ENCODE results near the gene BRMS1L. TPM values are rescaled to one million over a fixed set of nuclear protein-coding genes. Genes with fewer than 3 reads are reported as not detected.

The BRMS1L gene
- total RNA-seq, 2 donors from 2014 or later: 9.0 to 9.4 TPM

- H3K9me3 ChIP-seq (ENCODE audit: control insufficient read depth, low read length): no peaks in the 10 kb centered on the region
- no peaks in the 10 kb centered on the region for H3K4me1 Mint-ChIP-seq
- no peaks in the 10 kb centered on the region for H3K27me3 Mint-ChIP-seq (ENCODE audit: insufficient read depth)
- H3K27me3 ChIP-seq (ENCODE audit: control insufficient read depth, insufficient read depth, low read length, poor library complexity, severe bottlenecking): no peaks in the 10 kb centered on the region
- H3K9ac ChIP-seq (ENCODE audit: extremely low read depth, low read length, poor library complexity, severe bottlenecking): no peak overlapping the region
- H3K4me3 Mint-ChIP-seq: no peak overlapping the region
- H3K4me3 ChIP-seq (ENCODE audit: low read length): no peak overlapping the region
- H3K27ac Mint-ChIP-seq: no peak overlapping the region
- TF ChIP-seq CTCF (conservative IDR thresholded peaks at IDR 0.05): peak; percentile 89
- H3K36me3 Mint-ChIP-seq (ENCODE audit: low read depth): no peaks in the 10 kb centered on the region
- DNase-seq: peak; percentile 59
- H3K9me3 Mint-ChIP-seq: no peaks in the 10 kb centered on the region
- WGBS, 2 experiments (ENCODE audit: insufficient coverage in 1 of 2, insufficient read length in 1 of 2): 55 to 69% methylated on average over 4 to 7 of the region's 7 CpGs
- no peak overlapping the region for H3K27ac ChIP-seq (ENCODE audit: low read depth, low read length)
- no peaks in the 10 kb centered on the region for H3K4me1 ChIP-seq (ENCODE audit: control insufficient read depth, insufficient read depth, low read length)
- H3K36me3 ChIP-seq (ENCODE audit: control insufficient read depth, insufficient read depth, low read length): no peaks in the 10 kb centered on the region
Measured at GRCh38 chr14:35883677-35884293, 57.6 kb downstream of the BRMS1L start.

GRCh38 chr14:35890308-35890707 lies 64.2 kb downstream of the BRMS1L start:
- no peaks in the 10 kb centered on the region for H3K36me3 Mint-ChIP-seq (ENCODE audit: low read depth)
- no peaks in the 10 kb centered on the region for H3K36me3 ChIP-seq (ENCODE audit: control insufficient read depth, insufficient read depth, low read length)
- peaks cover 8% of the 10 kb centered on the region for H3K9me3 ChIP-seq (ENCODE audit: control insufficient read depth, low read length)
- no peak overlapping the region for H3K9ac ChIP-seq (ENCODE audit: extremely low read depth, low read length, poor library complexity, severe bottlenecking)
- DNase-seq: no peak
- no peak overlapping the region for H3K4me3 ChIP-seq (ENCODE audit: low read length)
- no peak overlapping the region for H3K27ac ChIP-seq (ENCODE audit: low read depth, low read length)
- H3K27ac Mint-ChIP-seq: no peak overlapping the region
- no peak for TF ChIP-seq CTCF (conservative IDR thresholded peaks at IDR 0.05)
- peaks cover 2% of the 10 kb centered on the region for H3K27me3 Mint-ChIP-seq (ENCODE audit: insufficient read depth)
- peaks cover 6% of the 10 kb centered on the region for H3K9me3 Mint-ChIP-seq
- H3K4me1 ChIP-seq (ENCODE audit: control insufficient read depth, insufficient read depth, low read length): no peaks in the 10 kb centered on the region
- no peaks in the 10 kb centered on the region for H3K4me1 Mint-ChIP-seq
- no peaks in the 10 kb centered on the region for H3K27me3 ChIP-seq (ENCODE audit: control insufficient read depth, insufficient read depth, low read length, poor library complexity, severe bottlenecking)
- H3K4me3 Mint-ChIP-seq: no peak overlapping the region

GRCh38 chr14:35895256-35895655 lies 69.1 kb downstream of the BRMS1L start:
- no peak overlapping the region for H3K27ac ChIP-seq (ENCODE audit: low read depth, low read length)
- Mint-ChIP-seq H3K27ac (no peak overlapping the region), H3K9me3 (peaks cover 6% of the 10 kb centered on the region), H3K4me1 (peaks cover 5% of the 10 kb centered on the region), H3K27me3 (ENCODE audit: insufficient read depth) (peaks cover 2% of the 10 kb centered on the region), H3K36me3 (ENCODE audit: low read depth) (no peaks in the 10 kb centered on the region), H3K4me3 (no peak overlapping the region)
- no peak for TF ChIP-seq CTCF (conservative IDR thresholded peaks at IDR 0.05)
- peaks cover 8% of the 10 kb centered on the region for H3K9me3 ChIP-seq (ENCODE audit: control insufficient read depth, low read length)
- DNase-seq: no peak
- no peaks in the 10 kb centered on the region for H3K27me3 ChIP-seq (ENCODE audit: control insufficient read depth, insufficient read depth, low read length, poor library complexity, severe bottlenecking)
- H3K4me3 ChIP-seq (ENCODE audit: low read length): no peak overlapping the region
- H3K4me1 ChIP-seq (ENCODE audit: control insufficient read depth, insufficient read depth, low read length): peaks cover 3% of the 10 kb centered on the region
- H3K9ac ChIP-seq (ENCODE audit: extremely low read depth, low read length, poor library complexity, severe bottlenecking): no peak overlapping the region
- no peaks in the 10 kb centered on the region for H3K36me3 ChIP-seq (ENCODE audit: control insufficient read depth, insufficient read depth, low read length)
